Activated naive CD4-positive, alpha-beta T cell treated with anti-CD3 and anti-CD28 coated beads, Interleukin-2, amount 50 U/mL, for 24 hours (primary cell): ENCODE data around the gene PPP1R1B.

Source experiments
- H3K27ac Mint-ChIP-seq: one replicate; pipeline ENCODE4 v1.8.0; 2021; ENCODE audit warnings: mild to moderate bottlenecking, mixed read lengths
- H3K27me3 Mint-ChIP-seq: one replicate; pipeline ENCODE4 v1.8.0; 2021; ENCODE audit warnings: mixed read lengths
- H3K36me3 Mint-ChIP-seq: one replicate; pipeline ENCODE4 v1.8.0; 2021; ENCODE audit warnings: mixed read lengths
- H3K4me1 Mint-ChIP-seq: one replicate; pipeline ENCODE4 v1.8.0; 2021; ENCODE audit warnings: mixed read lengths
- H3K4me3 Mint-ChIP-seq: one replicate; pipeline ENCODE4 v1.8.0; 2021; ENCODE audit warnings: mild to moderate bottlenecking, mixed read lengths
- H3K9me3 Mint-ChIP-seq: one replicate; pipeline ENCODE4 v1.8.0; 2021; ENCODE audit warnings: mixed read lengths

The PPP1R1B gene

GRCh38 chr17:39647256-39647655 is 20.5 kb downstream of the PPP1R1B start:
- no peaks in the 10 kb centered on the region for H3K36me3 Mint-ChIP-seq
- no peak overlapping the region for H3K4me3 Mint-ChIP-seq
- peaks cover 65% of the 10 kb centered on the region for H3K4me1 Mint-ChIP-seq
- H3K27ac Mint-ChIP-seq, result no peak overlapping the region
- no peaks in the 10 kb centered on the region for H3K27me3 Mint-ChIP-seq
- no peaks in the 10 kb centered on the region for H3K9me3 Mint-ChIP-seq

- Mint-ChIP-seq H3K9me3 (no peaks in the 10 kb centered on the region), H3K4me3 (no peak overlapping the region), H3K4me1 (peaks cover 58% of the 10 kb centered on the region), H3K36me3 (no peaks in the 10 kb centered on the region), H3K27ac (peak overlapping the region; percentile 63), H3K27me3 (no peaks in the 10 kb centered on the region)
Observed at GRCh38 chr17:39648616-39649366, 22.0 kb downstream of the PPP1R1B start.

GRCh38 chr17:39650121-39650579 is 23.4 kb downstream of the PPP1R1B start:
- Mint-ChIP-seq H3K27ac (no peak overlapping the region), H3K4me3 (no peak overlapping the region), H3K9me3 (no peaks in the 10 kb centered on the region), H3K4me1 (peaks cover 56% of the 10 kb centered on the region), H3K36me3 (no peaks in the 10 kb centered on the region), H3K27me3 (no peaks in the 10 kb centered on the region)

GRCh38 chr17:39651923-39652586 is 25.3 kb downstream of the PPP1R1B start:
- Mint-ChIP-seq H3K9me3 (no peaks in the 10 kb centered on the region), H3K36me3 (no peaks in the 10 kb centered on the region), H3K27me3 (no peaks in the 10 kb centered on the region), H3K4me1 (peaks cover 59% of the 10 kb centered on the region), H3K4me3 (no peak overlapping the region), H3K27ac (peak overlapping the region; percentile 68)

- Mint-ChIP-seq H3K9me3 (no peaks in the 10 kb centered on the region), H3K27me3 (no peaks in the 10 kb centered on the region), H3K36me3 (no peaks in the 10 kb centered on the region), H3K4me3 (no peak overlapping the region), H3K27ac (peak overlapping the region; percentile 68), H3K4me1 (peaks cover 60% of the 10 kb centered on the region)
Observed at GRCh38 chr17:39652587-39653315, 26.0 kb downstream of the PPP1R1B start.

GRCh38 chr17:39653316-39653661 is 26.5 kb downstream of the PPP1R1B start:
- H3K9me3 Mint-ChIP-seq, result no peaks in the 10 kb centered on the region
- no peaks in the 10 kb centered on the region for H3K36me3 Mint-ChIP-seq
- no peaks in the 10 kb centered on the region for H3K27me3 Mint-ChIP-seq
- no peak overlapping the region for H3K4me3 Mint-ChIP-seq
- H3K4me1 Mint-ChIP-seq, result peaks cover 65% of the 10 kb centered on the region
- no peak overlapping the region for H3K27ac Mint-ChIP-seq

GRCh38 chr17:39653662-39654331 is 27.0 kb downstream of the PPP1R1B start:
- Mint-ChIP-seq H3K27me3 (no peaks in the 10 kb centered on the region), H3K4me1 (peaks cover 67% of the 10 kb centered on the region), H3K4me3 (no peak overlapping the region), H3K36me3 (no peaks in the 10 kb centered on the region), H3K9me3 (no peaks in the 10 kb centered on the region), H3K27ac (peak overlapping the region; percentile 51)

- no peak overlapping the region for H3K27ac Mint-ChIP-seq
- no peaks in the 10 kb centered on the region for H3K9me3 Mint-ChIP-seq
- no peak overlapping the region for H3K4me3 Mint-ChIP-seq
- no peaks in the 10 kb centered on the region for H3K27me3 Mint-ChIP-seq
- H3K36me3 Mint-ChIP-seq, result no peaks in the 10 kb centered on the region
- H3K4me1 Mint-ChIP-seq, result peaks cover 64% of the 10 kb centered on the region
Observed at GRCh38 chr17:39655105-39655504, 28.4 kb downstream of the PPP1R1B start.

- H3K27me3 Mint-ChIP-seq, result no peaks in the 10 kb centered on the region
- no peak overlapping the region for H3K27ac Mint-ChIP-seq
- H3K4me1 Mint-ChIP-seq, result peaks cover 49% of the 10 kb centered on the region
- no peak overlapping the region for H3K4me3 Mint-ChIP-seq
- peaks cover 7% of the 10 kb centered on the region for H3K36me3 Mint-ChIP-seq
- H3K9me3 Mint-ChIP-seq, result no peaks in the 10 kb centered on the region
Observed at GRCh38 chr17:39658346-39658745, 31.6 kb downstream of the PPP1R1B start.

GRCh38 chr17:39658760-39659159 is 32.0 kb downstream of the PPP1R1B start:
- no peak overlapping the region for H3K4me3 Mint-ChIP-seq
- H3K9me3 Mint-ChIP-seq, result no peaks in the 10 kb centered on the region

GRCh38 chr17:39659279-39660010 is 32.7 kb downstream of the PPP1R1B start:
- peaks cover 41% of the 10 kb centered on the region for H3K4me1 Mint-ChIP-seq
- no peaks in the 10 kb centered on the region for H3K9me3 Mint-ChIP-seq
- H3K27ac Mint-ChIP-seq, result no peak overlapping the region
- peaks cover 7% of the 10 kb centered on the region for H3K36me3 Mint-ChIP-seq
- H3K4me3 Mint-ChIP-seq, result peak overlapping the region; percentile 52
- no peaks in the 10 kb centered on the region for H3K27me3 Mint-ChIP-seq

More at GRCh38 chr17:39658760-39659159, 32.0 kb downstream of the PPP1R1B start:
- peaks cover 45% of the 10 kb centered on the region for H3K4me1 Mint-ChIP-seq
- H3K36me3 Mint-ChIP-seq, result peaks cover 7% of the 10 kb centered on the region
- no peaks in the 10 kb centered on the region for H3K27me3 Mint-ChIP-seq
- no peak overlapping the region for H3K27ac Mint-ChIP-seq

- H3K27ac Mint-ChIP-seq, result no peak overlapping the region
- H3K36me3 Mint-ChIP-seq, result peaks cover 7% of the 10 kb centered on the region
- peaks cover 35% of the 10 kb centered on the region for H3K4me1 Mint-ChIP-seq
- no peaks in the 10 kb centered on the region for H3K27me3 Mint-ChIP-seq
- H3K9me3 Mint-ChIP-seq, result no peaks in the 10 kb centered on the region
- peak overlapping the region; percentile 52 for H3K4me3 Mint-ChIP-seq
Observed at GRCh38 chr17:39660011-39660360, 33.2 kb downstream of the PPP1R1B start.

GRCh38 chr17:39660397-39661385 is 33.9 kb downstream of the PPP1R1B start:
- Mint-ChIP-seq H3K27me3 (no peaks in the 10 kb centered on the region), H3K36me3 (peaks cover 7% of the 10 kb centered on the region), H3K4me1 (peaks cover 28% of the 10 kb centered on the region), H3K9me3 (no peaks in the 10 kb centered on the region), H3K4me3 (no peak overlapping the region), H3K27ac (no peak overlapping the region)
